H1 (cell line): ENCODE measurements around the gene OAS3. TPM values are rescaled to one million over a fixed set of nuclear protein-coding genes. Genes with fewer than 3 reads are reported as not detected.

Experiments used
- CTCF ChIA-PET: fragments of 300-600 bp; sonication (Branson Sonifier 250); formaldehyde crosslinking; loops from one replicate; lab custom pipeline; 2021; ENCODE audit not compliant: partially characterized antibody; lab: Charles Lee
- POLR2A ChIA-PET: fragments of 300-600 bp; sonication (Branson Sonifier 250); formaldehyde crosslinking; loops from one replicate; lab custom pipeline; 2021; ENCODE audit warnings: inconsistent platforms; ENCODE audit not compliant: partially characterized antibody; lab: Charles Lee
- DNase-seq, 2 experiments: peaks; one replicate each; pipeline versions ENCODE4 v3.0.0 to v3.0.0-alpha.2; 2010 to 2022; ENCODE audit warnings: low spot score in 2 of 2, low read depth in 1 of 2, mixed read lengths in 1 of 2
- FAIRE-seq: peaks from 2 replicates; lab custom pipeline; 2011; peaks lifted over from hg19 to GRCh38; lab: Jason Lieb, UNC
- H2AFZ ChIP-seq: 2 replicates; pipeline ENCODE4 v1.8.1; 2012; ENCODE audit warnings: low read length, inconsistent platforms
- H2AK5ac ChIP-seq: 2 replicates; pipeline ENCODE4 v1.6.1; 2013; ENCODE audit warnings: low read depth, low read length
- H2BK120ac ChIP-seq: replicated peaks from 2 replicates; pipeline ENCODE3; 2013; ENCODE audit warnings: low read depth, low read length, inconsistent platforms
- H2BK12ac ChIP-seq: 2 replicates; pipeline ENCODE4 v1.6.1; 2013; ENCODE audit warnings: low read depth, low read length
- H2BK15ac ChIP-seq: 2 replicates; pipeline ENCODE4 v1.6.1; 2013; ENCODE audit warnings: low read length
- H2BK20ac ChIP-seq: 2 replicates; pipeline ENCODE4 v1.6.1; 2013; ENCODE audit warnings: low read length
- H2BK5ac ChIP-seq: 2 replicates; pipeline ENCODE4 v1.6.1; 2013; ENCODE audit warnings: low read depth, low read length
- H3K14ac ChIP-seq: 2 replicates; pipeline ENCODE4 v1.6.1; 2013; ENCODE audit warnings: inconsistent platforms; ENCODE audit not compliant: insufficient read length
- H3K18ac ChIP-seq: 2 replicates; pipeline ENCODE4 v1.6.1; 2013; ENCODE audit warnings: low read length; ENCODE audit errors: extremely low read depth
- H3K23ac ChIP-seq: 2 replicates; pipeline ENCODE4 v1.6.1; 2013; ENCODE audit warnings: inconsistent platforms; ENCODE audit not compliant: insufficient read length
- H3K23me2 ChIP-seq: 2 replicates; pipeline ENCODE4 v1.6.1; 2013; ENCODE audit warnings: low read depth, low read length
- H3K27ac ChIP-seq: 2 replicates; pipeline ENCODE4 v1.6.1; 2011; ENCODE audit warnings: low read depth, low read length, inconsistent platforms
- H3K27me3 ChIP-seq, 4 experiments: replicated peaks in 1 of 4; 1 replicate in 1 of 4; 2 replicates in 3 of 4; pipeline versions ENCODE4 v1.6.1 to v1.8.1; 2011 to 2013; ENCODE audit warnings: low read length in 3 of 4, mild to moderate bottlenecking in 3 of 4, inconsistent platforms in 2 of 4, mixed read lengths in 2 of 4, moderate library complexity in 1 of 4; ENCODE audit not compliant: control insufficient read depth in 3 of 4, insufficient read depth in 3 of 4; ENCODE audit errors: extremely low read depth in 1 of 4
- H3K36me3 ChIP-seq, 4 experiments: 2 replicates each; pipeline versions ENCODE4 v1.6.1 to v1.8.1; 2011 to 2013; ENCODE audit warnings: mild to moderate bottlenecking in 4 of 4, low read length in 3 of 4, moderate library complexity in 2 of 4, control low read depth in 1 of 4, inconsistent platforms in 1 of 4; ENCODE audit not compliant: insufficient read depth in 4 of 4, control insufficient read depth in 2 of 4
- H3K4ac ChIP-seq: replicated peaks from 2 replicates; pipeline ENCODE3; 2013; ENCODE audit warnings: low read length, low read depth, mixed read lengths, inconsistent platforms; ENCODE audit not compliant: insufficient read length
- H3K4me1 ChIP-seq, 4 experiments: replicated peaks in 1 of 4; 1 replicate in 1 of 4; 2 replicates in 3 of 4; pipeline versions ENCODE4 v1.6.1 to v1.8.1; 2011 to 2013; ENCODE audit warnings: low read length in 3 of 4, inconsistent platforms in 2 of 4, mixed read lengths in 1 of 4; ENCODE audit not compliant: insufficient read depth in 4 of 4, control insufficient read depth in 3 of 4
- H3K4me2 ChIP-seq, 2 experiments: 2 replicates each; pipeline versions ENCODE4 v1.6.1 to v1.8.1; 2011 to 2013; ENCODE audit warnings: low read depth in 2 of 2, low read length in 2 of 2, control low read depth in 1 of 2, inconsistent platforms in 1 of 2, mild to moderate bottlenecking in 1 of 2; ENCODE audit not compliant: insufficient read depth in 1 of 2
- H3K4me3 ChIP-seq, 4 experiments: fragments of 200-600, 300-600 bp in 1 of 4; sonication (generic), shearing (Covaris generic), sonication (Bioruptor Twin) in 1 of 4; 2 replicates each; pipeline versions ENCODE4 v1.5.1 to v1.8.1; 2011 to 2016; ENCODE audit warnings: low read length in 4 of 4, low read depth in 3 of 4, control low read depth in 2 of 4, inconsistent platforms in 2 of 4, mild to moderate bottlenecking in 2 of 4, mixed read lengths in 1 of 4, moderate library complexity in 1 of 4; ENCODE audit not compliant: insufficient read depth in 2 of 4; ENCODE audit errors: extremely low read depth in 1 of 4
- H3K56ac ChIP-seq: replicated peaks from 2 replicates; pipeline ENCODE3; 2013; ENCODE audit warnings: low read depth, mild to moderate bottlenecking, mixed read lengths, low read length, inconsistent platforms; ENCODE audit not compliant: insufficient read length
- H3K79me1 ChIP-seq: 2 replicates; pipeline ENCODE4 v1.6.1; 2013; ENCODE audit warnings: low read depth, low read length, control low read depth
- H3K79me2 ChIP-seq, 2 experiments: 2 replicates each; pipeline versions ENCODE4 v1.6.1 to v1.8.1; 2012 to 2013; ENCODE audit warnings: low read length in 2 of 2, mild to moderate bottlenecking in 2 of 2, inconsistent platforms in 1 of 2; ENCODE audit not compliant: insufficient read depth in 2 of 2, control insufficient read depth in 1 of 2
- H3K9ac ChIP-seq, 4 experiments: replicated peaks in 1 of 4; 1 replicate in 1 of 4; 2 replicates in 3 of 4; pipeline versions ENCODE4 v1.6.1 to v1.8.1; 2011 to 2013; ENCODE audit warnings: low read depth in 3 of 4, low read length in 3 of 4, control low read depth in 2 of 4, mild to moderate bottlenecking in 2 of 4, moderate library complexity in 2 of 4, inconsistent platforms in 1 of 4; ENCODE audit errors: extremely low read depth in 1 of 4
- H3K9me3 ChIP-seq, 2 experiments: 2 replicates each; pipeline versions ENCODE4 v1.6.1 to v1.8.1; 2012 to 2013; ENCODE audit warnings: mild to moderate bottlenecking in 2 of 2, moderate library complexity in 2 of 2, control low read depth in 1 of 2, inconsistent platforms in 1 of 2, low read depth in 1 of 2, low read length in 1 of 2, mixed read lengths in 1 of 2; ENCODE audit not compliant: insufficient read depth in 2 of 2
- H4K20me1 ChIP-seq, 2 experiments: replicated peaks in 1 of 2; 2 replicates each; pipeline versions ENCODE3 to v1.8.1; 2011 to 2013; ENCODE audit warnings: inconsistent platforms in 2 of 2, low read length in 2 of 2, mild to moderate bottlenecking in 1 of 2; ENCODE audit not compliant: insufficient read depth in 2 of 2, control insufficient read depth in 1 of 2
- H4K5ac ChIP-seq: 2 replicates; pipeline ENCODE4 v1.6.1; 2013; ENCODE audit warnings: low read length, low read depth, mixed read lengths, inconsistent platforms; ENCODE audit not compliant: insufficient read length
- H4K8ac ChIP-seq: 2 replicates; pipeline ENCODE4 v1.8.0; 2013; ENCODE audit warnings: mild to moderate bottlenecking, moderate library complexity, low read length, inconsistent platforms; ENCODE audit not compliant: insufficient read depth; ENCODE audit errors: extremely low read depth
- H4K91ac ChIP-seq: replicated peaks from 2 replicates; pipeline ENCODE3; 2013; ENCODE audit warnings: low read length, mixed read lengths, inconsistent platforms; ENCODE audit not compliant: insufficient read length
- EGR1 ChIP-seq: IDR thresholded peaks from 2 replicates; pipeline ENCODE4 v1.6.1; 2011; ENCODE audit warnings: low read depth, low read length, borderline replicate concordance
- GABPA ChIP-seq: IDR thresholded peaks from 2 replicates; pipeline ENCODE4 v1.6.1; 2011; ENCODE audit warnings: mild to moderate bottlenecking, low read length, moderate library complexity, borderline replicate concordance; ENCODE audit not compliant: insufficient read depth
- JUND ChIP-seq: IDR thresholded peaks from 2 replicates; pipeline ENCODE4 v1.6.1; 2011; ENCODE audit warnings: mild to moderate bottlenecking, improper control_type of control experiment, low read length
- POLR2A ChIP-seq, 2 experiments: IDR thresholded peaks; 1 replicate in 1 of 2; 2 replicates in 1 of 2; pipeline ENCODE4 v1.6.1; 2011; ENCODE audit warnings: low read depth in 2 of 2, low read length in 2 of 2, mild to moderate bottlenecking in 2 of 2; ENCODE audit errors: control extremely low read depth in 1 of 2
- POU5F1 ChIP-seq: IDR thresholded peaks from 2 replicates; pipeline ENCODE4 v1.6.1; 2011; ENCODE audit warnings: low read depth, mild to moderate bottlenecking, low read length, moderate library complexity
- RAD21 ChIP-seq, 2 experiments: IDR thresholded peaks in 1 of 2; conservative IDR thresholded peaks in 1 of 2; 2 replicates each; pipeline ENCODE4 v1.6.1; 2011; ENCODE audit warnings: low read depth in 2 of 2, low read length in 2 of 2, improper control_type of control experiment in 1 of 2, inconsistent platforms in 1 of 2, mild to moderate bottlenecking in 1 of 2, moderate library complexity in 1 of 2
- RXRA ChIP-seq: IDR thresholded peaks from 2 replicates; pipeline ENCODE4 v1.6.1; 2011; ENCODE audit warnings: low read depth, mild to moderate bottlenecking, low read length, moderate library complexity; ENCODE audit not compliant: insufficient read depth
- TEAD4 ChIP-seq: IDR thresholded peaks from 2 replicates; pipeline ENCODE4 v1.6.1; 2012; ENCODE audit warnings: low read depth, low read length, inconsistent platforms, mixed read lengths
- YY1 ChIP-seq: IDR thresholded peaks from 2 replicates; pipeline ENCODE4 v1.6.1; 2011; ENCODE audit warnings: low read depth, mild to moderate bottlenecking, low read length
- WGBS, 2 experiments: shearing (Covaris generic) in 1 of 2; methylation state at CpG; one replicate each; pipeline versions ENCODE4 v1.1.6 to v1.1.7; 2013 to 2015; ENCODE audit warnings: low lambda C conversion rate in 2 of 2, mixed read lengths in 2 of 2, inconsistent platforms in 1 of 2, low coverage in 1 of 2, missing lambda C conversion rate in 1 of 2; ENCODE audit not compliant: insufficient replicate concordance in 2 of 2, insufficient coverage in 1 of 2, insufficient read length in 1 of 2; ENCODE audit errors: extremely low coverage in 1 of 2, missing lambda C conversion rate in 1 of 2; 5-methylcytosine and 5-hydroxymethylcytosine counted together
- polyA plus RNA-seq, 7 experiments: library from polyadenylated mRNA; depleted of rRNA in 3 of 7; stranded (reverse) in 5 of 7; unstranded in 2 of 7; fragments of >200 nt in 5 of 7; fragments of 200-250 nt in 2 of 7; gene quantifications; 1 replicate in 5 of 7; 2 replicates in 1 of 7; 4 replicates in 1 of 7; pipeline versions ENCODE4 v1.2.1 to v1.2.3, GENCODE V29; 2011 to 2013; ENCODE audit warnings: missing spikeins in 2 of 7, mixed read lengths in 2 of 7
- total RNA-seq: library from RNA; stranded (reverse); fragmentation: NEBNext Ultra II Directional; extraction: Animal tissue kit (Norgen Biotek cat#: 25700); gene quantifications from 2 replicates; pipeline ENCODE4 v1.2.1, GENCODE V29; 2021
- TF ChIP-seq, protein P1 (sequence below), 3 experiments: IDR thresholded peaks; 1 replicate in 2 of 3; 2 replicates in 1 of 3; pipeline versions ENCODE4 v1.5.1 to v1.6.1; 2011; ENCODE audit warnings: low read length in 3 of 3, mild to moderate bottlenecking in 3 of 3, inconsistent platforms in 2 of 3, low read depth in 1 of 3, moderate library complexity in 1 of 3; ENCODE audit not compliant: insufficient read depth in 1 of 3; ENCODE audit errors: control extremely low read depth in 1 of 3

The OAS3 gene
- total and polyA plus RNA-seq, 2 of the 8 experiments (the other 6 are each of a cell fraction or from before 2014, with no cell fraction given) = 0.73 to 3.7 TPM

DNA sequence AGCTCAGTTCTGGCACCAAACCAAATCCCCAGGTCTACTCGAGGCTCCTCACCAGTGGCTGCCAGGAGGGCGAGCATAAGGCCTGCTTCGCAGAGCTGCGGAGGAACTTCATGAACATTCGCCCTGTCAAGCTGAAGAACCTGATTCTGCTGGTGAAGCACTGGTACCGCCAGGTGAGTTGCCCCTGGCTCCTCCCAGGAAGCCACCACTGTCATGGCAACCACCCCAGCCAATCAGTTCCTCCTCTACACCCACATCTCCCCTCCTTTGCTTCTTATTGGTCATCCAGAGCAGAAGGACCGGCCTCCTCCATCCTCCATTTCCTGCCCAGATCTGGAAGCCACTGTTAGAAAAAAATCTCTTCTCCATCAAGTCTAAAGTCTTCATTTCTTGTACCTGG, 22.8 kb downstream of the OAS3 start:
- Histone ChIP-seq H3K4me3 (no peak overlapping the region), H4K5ac (no peak overlapping the region), H2AK5ac (no peak overlapping the region), H3K56ac (no peak overlapping the region), H4K91ac (no peak overlapping the region), H4K20me1 (no peaks in the 10 kb centered on the region), H2BK15ac (no peak overlapping the region), H2BK120ac (no peak overlapping the region), H3K79me2 (no peaks in the 10 kb centered on the region), H2BK20ac (no peak overlapping the region), H3K27ac (no peak overlapping the region), H3K23ac (no peak overlapping the region), H2AFZ (no peak overlapping the region), H4K8ac (no peak overlapping the region), H3K18ac (no peak overlapping the region), H3K14ac (no peak overlapping the region), H3K4me2 (no peak overlapping the region), H2BK12ac (no peak overlapping the region), H3K4ac (no peak overlapping the region), H2BK5ac (no peak overlapping the region), H3K23me2 (no peaks in the 10 kb centered on the region), H3K79me1 (no peaks in the 10 kb centered on the region), H3K36me3 (no peaks in the 10 kb centered on the region), H3K9me3 (peaks cover 10 to 19% of the 10 kb centered on the region in 2 experiments), H3K4me1 (no peaks in the 10 kb centered on the region), H3K9ac (no peak overlapping the region), H3K27me3 (peaks cover 0 to 3% (median 0%) of the 10 kb centered on the region in 4 experiments; a peak in 1 of 7 replicates)
- DNase-seq = no peak
- CTCF ChIA-PET = interaction anchor here (0.9 to 1.2 kb wide), 3 partner anchors 32 to 172 kb away, joined by 3 to 7 read pairs (median 3); no protein-coding TSS in a partner anchor
- POLR2A ChIA-PET = no interaction called here
- FAIRE-seq = no peak
- WGBS, 2 experiments = 81% methylated on average over 7 of the region's 7 CpGs; no CpG with 5 or more reads in 1 of the 2 experiments
- no peak for TF ChIP-seq POLR2A (IDR thresholded peaks at IDR 0.05; ENCODE audit: control extremely low read depth in 1 of 2, low read depth in 2 of 2, low read length in 2 of 2)
- no peak for TF ChIP-seq RXRA
- no peak for TF ChIP-seq YY1
- TF ChIP-seq GABPA = no peak
- no peak for TF ChIP-seq EGR1
- TF ChIP-seq JUND = no peak
- no peak for TF ChIP-seq TEAD4
- TF ChIP-seq RAD21 (IDR thresholded peaks at IDR 0.05 in 1 of 2, conservative IDR thresholded peaks at IDR 0.05 in 1 of 2; ENCODE audit: low read depth in 2 of 2, low read length in 2 of 2) = no peak
- no peak for TF ChIP-seq POU5F1
- TF ChIP-seq, protein P1, sequence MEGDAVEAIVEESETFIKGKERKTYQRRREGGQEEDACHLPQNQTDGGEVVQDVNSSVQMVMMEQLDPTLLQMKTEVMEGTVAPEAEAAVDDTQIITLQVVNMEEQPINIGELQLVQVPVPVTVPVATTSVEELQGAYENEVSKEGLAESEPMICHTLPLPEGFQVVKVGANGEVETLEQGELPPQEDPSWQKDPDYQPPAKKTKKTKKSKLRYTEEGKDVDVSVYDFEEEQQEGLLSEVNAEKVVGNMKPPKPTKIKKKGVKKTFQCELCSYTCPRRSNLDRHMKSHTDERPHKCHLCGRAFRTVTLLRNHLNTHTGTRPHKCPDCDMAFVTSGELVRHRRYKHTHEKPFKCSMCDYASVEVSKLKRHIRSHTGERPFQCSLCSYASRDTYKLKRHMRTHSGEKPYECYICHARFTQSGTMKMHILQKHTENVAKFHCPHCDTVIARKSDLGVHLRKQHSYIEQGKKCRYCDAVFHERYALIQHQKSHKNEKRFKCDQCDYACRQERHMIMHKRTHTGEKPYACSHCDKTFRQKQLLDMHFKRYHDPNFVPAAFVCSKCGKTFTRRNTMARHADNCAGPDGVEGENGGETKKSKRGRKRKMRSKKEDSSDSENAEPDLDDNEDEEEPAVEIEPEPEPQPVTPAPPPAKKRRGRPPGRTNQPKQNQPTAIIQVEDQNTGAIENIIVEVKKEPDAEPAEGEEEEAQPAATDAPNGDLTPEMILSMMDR (IDR thresholded peaks at IDR 0.05; ENCODE audit: control extremely low read depth in 1 of 3, insufficient read depth in 1 of 3, low read depth in 1 of 3, low read length in 3 of 3) = no peak
